HG03520 (cell line): ENCODE data around the gene GPHN.

Experiments
- ATAC-seq: cut with Tn5 transposase; IDR thresholded peaks from one replicate; pipeline ENCODE4 v1.9.1; 2021; ENCODE audit warnings: mild to moderate bottlenecking, moderate library complexity; ENCODE audit not compliant: unreplicated experiment

Gene GPHN

GRCh38 chr14:66507722-66508546 is at the start of gene GPHN:
GPHN (plus strand) TSS chr14:66508147.
- peak; percentile 84 for ATAC-seq

GRCh38 chr14:66459603-66460002 is 48.3 kb upstream of the GPHN start:
- no peak for ATAC-seq

GRCh38 chr14:66464261-66464660 is 43.7 kb upstream of the GPHN start:
- ATAC-seq: no peak

- ATAC-seq: no peak
Observed at GRCh38 chr14:66468778-66469367, 39.1 kb upstream of the GPHN start.

- no peak for ATAC-seq
Observed at GRCh38 chr14:66471584-66471983, 36.4 kb upstream of the GPHN start.

- ATAC-seq: no peak
Observed at GRCh38 chr14:66472251-66472650, 35.7 kb upstream of the GPHN start.

GRCh38 chr14:66473223-66473622 is 34.7 kb upstream of the GPHN start:
- ATAC-seq: no peak

GRCh38 chr14:66476964-66477363 is 31.0 kb upstream of the GPHN start:
- ATAC-seq: no peak

- ATAC-seq: no peak
Observed at GRCh38 chr14:66477567-66477966, 30.4 kb upstream of the GPHN start.

- ATAC-seq: no peak
Observed at GRCh38 chr14:66482873-66483272, 25.1 kb upstream of the GPHN start.

- ATAC-seq: no peak
Observed at GRCh38 chr14:66483322-66483721, 24.6 kb upstream of the GPHN start.

GRCh38 chr14:66485029-66485428 is 22.9 kb upstream of the GPHN start:
- ATAC-seq: no peak

- no peak for ATAC-seq
Observed at GRCh38 chr14:66485910-66486421, 22.0 kb upstream of the GPHN start, which contains the start of gene CCDC196. CCDC196 (plus strand) TSS chr14:66486371; CDS start chr14:66486503, 132 bp downstream.

- ATAC-seq: no peak
Observed at GRCh38 chr14:66487164-66487563, 20.8 kb upstream of the GPHN start.

GRCh38 chr14:66490143-66491111 is 17.5 kb upstream of the GPHN start:
- no peak for ATAC-seq

- no peak for ATAC-seq
Observed at GRCh38 chr14:66493750-66494149, 14.2 kb upstream of the GPHN start.

GRCh38 chr14:66495218-66496098 is 12.5 kb upstream of the GPHN start:
- ATAC-seq: no peak

- no peak for ATAC-seq
Observed at GRCh38 chr14:66496188-66496807, 11.6 kb upstream of the GPHN start.

- no peak for ATAC-seq
Observed at GRCh38 chr14:66496911-66497310, 11.0 kb upstream of the GPHN start.

GRCh38 chr14:66498311-66498710 is 9.6 kb upstream of the GPHN start:
- no peak for ATAC-seq
